SJSA1 (cell line): ENCODE results near the gene RAD51B. TPM values are rescaled to one million over a fixed set of nuclear protein-coding genes. Genes with fewer than 3 reads are reported as not detected.

ENCODE experiments used
- DNase-seq, 2 experiments: peaks; one replicate each; pipeline ENCODE4 v3.0.0-alpha.2; 2015 to 2020; ENCODE audit warnings: low spot score in 2 of 2, low read depth in 1 of 2
- H3K27ac ChIP-seq: fragments of 250-450 bp; sonication (Bioruptor Pico); 2 replicates; pipeline ENCODE4 v1.5.1; 2020; ENCODE audit warnings: mild to moderate bottlenecking, moderate library complexity
- H3K27me3 ChIP-seq: fragments of 250-450 bp; sonication (Bioruptor Pico); replicated peaks from 2 replicates; pipeline ENCODE4 v1.5.1; 2020; ENCODE audit warnings: mild to moderate bottlenecking, moderate library complexity
- H3K36me3 ChIP-seq: fragments of 250-450 bp; sonication (Bioruptor Pico); 2 replicates; pipeline ENCODE4 v1.5.1; 2020; ENCODE audit warnings: mild to moderate bottlenecking
- H3K4me1 ChIP-seq: fragments of 250-450 bp; sonication (Bioruptor Pico); replicated peaks from 2 replicates; pipeline ENCODE4 v1.6.1; 2021; ENCODE audit warnings: mild to moderate bottlenecking
- H3K4me3 ChIP-seq: fragments of 250-450 bp; sonication (Bioruptor Pico); 2 replicates; pipeline ENCODE4 v1.5.1; 2020; ENCODE audit warnings: mild to moderate bottlenecking
- H3K9me3 ChIP-seq: fragments of 250-450 bp; sonication (Bioruptor Pico); replicated peaks from 2 replicates; pipeline ENCODE4 v1.5.1; 2020; ENCODE audit warnings: mild to moderate bottlenecking
- total RNA-seq: library from RNA; depleted of rRNA; stranded (reverse); fragments of >200 nt; shearing (Covaris generic); gene quantifications from 2 replicates; pipeline ENCODE4 v1.2.3, GENCODE V29; 2014

Gene RAD51B
- total RNA-seq, 1 experiment from 2014 or later, result 4.7 TPM

DNA sequence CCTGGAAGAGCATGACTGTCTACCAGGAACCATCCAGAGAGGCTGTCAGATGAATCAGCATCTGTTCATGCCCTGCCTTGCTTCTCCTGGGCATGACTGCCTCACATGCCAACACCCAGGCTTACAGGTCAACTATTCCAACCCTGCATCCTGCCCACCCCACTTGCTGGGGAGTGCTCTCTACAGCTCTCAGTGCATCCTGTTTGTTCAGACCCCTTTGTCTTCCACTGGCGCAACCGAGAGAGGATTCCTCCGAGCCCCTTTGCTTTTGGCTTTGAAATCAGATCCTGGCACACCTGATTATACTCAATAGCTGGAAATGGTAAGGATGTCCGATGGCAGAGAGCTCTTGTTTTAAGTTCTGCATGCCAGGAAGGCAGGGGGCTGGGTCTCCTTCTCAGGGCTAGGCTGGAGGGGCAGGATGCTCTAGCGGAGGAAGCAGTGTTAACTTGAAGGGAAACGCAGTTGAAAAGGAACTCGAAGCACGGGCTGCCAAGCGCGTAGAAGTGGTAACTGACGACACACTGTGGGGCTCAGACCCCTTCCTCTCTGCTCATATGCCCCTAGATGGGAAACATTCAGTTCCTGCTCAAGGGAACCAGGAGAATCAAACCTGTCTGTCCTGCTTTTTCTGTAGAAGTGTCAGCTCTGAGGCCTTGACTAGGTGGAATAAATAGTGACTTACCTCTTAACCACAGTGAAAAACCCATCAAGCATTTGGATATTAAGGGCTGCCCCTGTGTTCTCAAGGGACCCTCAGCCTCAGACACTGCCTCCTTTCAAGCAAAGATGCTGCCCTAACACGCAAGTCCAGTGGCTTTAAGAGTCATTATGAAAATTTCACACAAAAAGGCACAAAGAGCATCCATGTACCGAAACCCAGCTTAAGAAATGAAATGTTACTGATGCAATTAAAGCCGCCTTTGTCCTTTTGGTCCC, 675.8 kb downstream of the RAD51B start:
- no peaks in the 10 kb centered on the region for H3K36me3 ChIP-seq
- DNase-seq, result no peak
- H3K4me3 ChIP-seq, result no peak overlapping the region
- no peaks in the 10 kb centered on the region for H3K4me1 ChIP-seq
- H3K27ac ChIP-seq, result no peak overlapping the region
- no peaks in the 10 kb centered on the region for H3K9me3 ChIP-seq
- no peaks in the 10 kb centered on the region for H3K27me3 ChIP-seq

- Histone ChIP-seq H3K4me3 (no peak overlapping the region), H3K36me3 (no peaks in the 10 kb centered on the region), H3K4me1 (no peaks in the 10 kb centered on the region), H3K27me3 (no peaks in the 10 kb centered on the region), H3K27ac (no peak overlapping the region), H3K9me3 (no peaks in the 10 kb centered on the region)
- no peak for DNase-seq
These were observed 677.4 kb downstream of the RAD51B start for GRCh38 chr14:68497011-68497410.

- no peak for DNase-seq
- Histone ChIP-seq H3K9me3 (no peaks in the 10 kb centered on the region), H3K27ac (no peak overlapping the region), H3K4me3 (no peak overlapping the region), H3K36me3 (no peaks in the 10 kb centered on the region), H3K4me1 (no peaks in the 10 kb centered on the region), H3K27me3 (no peaks in the 10 kb centered on the region)
These were observed 679.9 kb downstream of the RAD51B start for GRCh38 chr14:68499451-68499850.

- Histone ChIP-seq H3K9me3 (no peaks in the 10 kb centered on the region), H3K36me3 (no peaks in the 10 kb centered on the region), H3K4me3 (no peak overlapping the region), H3K4me1 (peaks cover 7% of the 10 kb centered on the region), H3K27me3 (no peaks in the 10 kb centered on the region), H3K27ac (no peak overlapping the region)
- DNase-seq, result no peak
These were observed 681.6 kb downstream of the RAD51B start for GRCh38 chr14:68501171-68501570.

DNA sequence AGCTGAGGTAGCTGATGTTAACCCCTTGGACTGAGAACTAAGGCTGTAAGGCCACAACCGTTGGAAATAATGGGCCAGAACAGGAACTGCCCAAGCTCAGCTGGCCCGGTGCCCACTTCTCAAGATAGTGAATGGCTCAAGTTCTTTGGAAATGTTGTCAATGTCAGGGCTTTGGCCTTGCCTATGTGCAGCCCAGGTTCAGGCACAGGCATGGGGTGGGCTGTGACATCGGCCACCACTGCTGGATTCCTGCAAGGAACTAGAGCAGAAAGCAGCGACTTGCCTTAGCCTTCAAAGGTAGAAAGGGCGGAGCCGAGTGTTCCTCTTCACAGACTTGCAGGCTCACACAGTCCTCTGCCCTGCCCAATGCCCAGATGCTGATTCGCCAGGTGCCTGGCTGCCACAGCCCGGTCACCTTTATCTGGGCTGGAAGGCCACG, 682.1 kb downstream of the RAD51B start:
- Histone ChIP-seq H3K4me3 (no peak overlapping the region), H3K9me3 (no peaks in the 10 kb centered on the region), H3K27me3 (no peaks in the 10 kb centered on the region), H3K27ac (no peak overlapping the region), H3K4me1 (peaks cover 12% of the 10 kb centered on the region), H3K36me3 (no peaks in the 10 kb centered on the region)
- no peak for DNase-seq

DNA sequence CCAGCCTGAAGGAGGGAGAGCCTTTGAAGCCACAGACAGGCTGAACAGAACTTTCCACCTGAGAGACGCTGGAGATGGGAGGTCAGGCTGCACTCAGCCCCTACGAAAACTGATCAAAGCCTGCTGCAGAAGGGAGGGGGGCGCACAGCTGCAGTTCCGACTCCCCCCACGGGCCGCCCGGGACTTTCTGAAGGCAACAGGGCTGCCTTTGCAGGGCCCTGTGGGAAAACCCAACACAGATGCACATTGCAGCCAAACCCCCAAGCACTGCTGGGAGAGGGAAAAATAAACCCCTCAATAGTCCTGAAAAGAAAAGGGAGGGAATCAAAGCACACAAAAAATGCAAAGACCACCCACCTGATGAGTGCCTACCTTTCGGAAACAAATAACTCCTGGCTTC, 682.7 kb downstream of the RAD51B start:
- Histone ChIP-seq H3K4me1 (peaks cover 14% of the 10 kb centered on the region), H3K36me3 (no peaks in the 10 kb centered on the region), H3K27me3 (no peaks in the 10 kb centered on the region), H3K27ac (no peak overlapping the region), H3K4me3 (no peak overlapping the region), H3K9me3 (no peaks in the 10 kb centered on the region)
- no peak for DNase-seq

- no peaks in the 10 kb centered on the region for H3K27me3 ChIP-seq
- no peak for DNase-seq
- no peak overlapping the region for H3K27ac ChIP-seq
- H3K9me3 ChIP-seq, result no peaks in the 10 kb centered on the region
- H3K36me3 ChIP-seq, result no peaks in the 10 kb centered on the region
- peaks cover 14% of the 10 kb centered on the region for H3K4me1 ChIP-seq
- no peak overlapping the region for H3K4me3 ChIP-seq
These were observed 683.7 kb downstream of the RAD51B start for GRCh38 chr14:68503186-68503825.

GRCh38 chr14:68504861-68505260, 685.3 kb downstream of the RAD51B start:
- H3K4me1 ChIP-seq, result peaks cover 24% of the 10 kb centered on the region
- no peak for DNase-seq
- no peak overlapping the region for H3K27ac ChIP-seq
- H3K4me3 ChIP-seq, result no peak overlapping the region
- H3K27me3 ChIP-seq, result no peaks in the 10 kb centered on the region
- no peaks in the 10 kb centered on the region for H3K36me3 ChIP-seq
- H3K9me3 ChIP-seq, result no peaks in the 10 kb centered on the region

DNA sequence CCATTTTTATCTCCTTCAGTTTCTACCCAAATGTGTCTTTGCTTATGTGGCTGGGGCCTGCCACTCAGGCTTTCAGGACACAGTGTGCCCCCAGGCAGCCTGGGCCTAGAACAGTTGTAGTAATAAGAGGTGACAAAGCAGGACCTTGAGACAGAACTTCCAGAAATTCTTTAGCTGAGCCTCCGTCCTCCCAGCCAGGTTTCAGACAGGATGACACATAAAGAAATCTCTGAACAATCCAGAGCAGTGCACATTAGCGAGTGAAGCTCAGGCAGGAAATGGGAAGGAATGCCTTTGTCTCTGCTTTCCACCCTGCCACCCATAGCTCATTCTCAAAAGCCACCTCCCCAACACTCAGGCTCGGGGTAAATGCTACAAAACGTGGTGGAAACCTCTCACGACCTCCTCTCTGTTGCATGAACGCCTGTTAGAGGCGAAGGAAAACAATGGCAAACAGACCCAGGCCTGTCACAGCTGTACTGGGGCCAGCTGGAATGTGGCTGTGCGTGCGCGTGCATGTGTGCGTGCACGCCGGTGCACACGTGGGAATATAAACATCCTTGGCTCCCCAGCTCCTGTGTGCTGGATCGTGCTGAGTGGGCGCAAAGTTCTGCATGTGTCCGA, 686.6 kb downstream of the RAD51B start:
- H3K27me3 ChIP-seq, result no peaks in the 10 kb centered on the region
- peak; percentile 68 to 83 for DNase-seq
- peak overlapping the region; percentile 82 for H3K27ac ChIP-seq
- H3K9me3 ChIP-seq, result no peaks in the 10 kb centered on the region
- H3K4me1 ChIP-seq, result peaks cover 31% of the 10 kb centered on the region
- no peak overlapping the region for H3K4me3 ChIP-seq
- H3K36me3 ChIP-seq, result no peaks in the 10 kb centered on the region

- Histone ChIP-seq H3K27me3 (no peaks in the 10 kb centered on the region), H3K27ac (peak overlapping the region; percentile 82), H3K4me1 (peaks cover 31% of the 10 kb centered on the region)
These were observed 687.3 kb downstream of the RAD51B start for GRCh38 chr14:68506645-68507419.

DNA sequence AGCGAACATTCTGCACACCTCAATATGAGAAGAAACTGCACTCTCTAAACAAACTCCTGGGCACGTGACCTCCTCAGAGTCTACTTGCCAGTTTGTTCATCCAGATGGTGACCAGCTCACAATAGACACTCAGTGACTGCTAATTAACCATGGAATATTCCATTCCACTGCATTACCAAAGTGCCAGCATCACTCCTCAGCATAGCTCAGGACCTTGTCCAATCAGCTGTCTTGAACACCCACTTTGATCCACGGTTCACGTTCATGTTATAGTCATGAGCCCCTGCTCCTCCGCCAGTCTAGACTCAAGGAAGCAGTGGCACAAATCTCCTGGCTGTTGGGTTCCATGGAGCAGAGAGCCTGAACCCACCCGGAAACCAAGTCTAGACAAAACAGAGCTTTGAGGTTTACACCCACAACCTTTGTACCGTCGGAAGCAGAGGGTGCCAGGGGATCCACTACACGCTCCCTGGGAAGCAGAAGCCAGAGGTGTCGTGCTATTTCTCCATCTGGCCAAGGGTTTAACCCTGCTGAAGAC, 688.0 kb downstream of the RAD51B start:
- DNase-seq, result no peak
- Histone ChIP-seq H3K4me3 (no peak overlapping the region), H3K4me1 (peaks cover 31% of the 10 kb centered on the region), H3K27me3 (no peaks in the 10 kb centered on the region), H3K9me3 (no peaks in the 10 kb centered on the region), H3K36me3 (no peaks in the 10 kb centered on the region), H3K27ac (no peak overlapping the region)

More at GRCh38 chr14:68506645-68507419, 687.3 kb downstream of the RAD51B start:
- Histone ChIP-seq H3K36me3 (no peaks in the 10 kb centered on the region), H3K9me3 (no peaks in the 10 kb centered on the region), H3K4me3 (no peak overlapping the region)
- no peak for DNase-seq

- Histone ChIP-seq H3K27ac (no peak overlapping the region), H3K4me3 (no peak overlapping the region), H3K9me3 (no peaks in the 10 kb centered on the region), H3K4me1 (peaks cover 31% of the 10 kb centered on the region), H3K27me3 (no peaks in the 10 kb centered on the region), H3K36me3 (no peaks in the 10 kb centered on the region)
- no peak for DNase-seq
These were observed 689.0 kb downstream of the RAD51B start for GRCh38 chr14:68508581-68508980.
